ENCODE results near the gene UCK1. TPM values are rescaled to one million over a fixed set of nuclear protein-coding genes. Genes with fewer than 3 reads are reported as not detected.

The UCK1 gene
- total RNA-seq, 1 donor from 2014 or later: 32.4 TPM

DNA sequence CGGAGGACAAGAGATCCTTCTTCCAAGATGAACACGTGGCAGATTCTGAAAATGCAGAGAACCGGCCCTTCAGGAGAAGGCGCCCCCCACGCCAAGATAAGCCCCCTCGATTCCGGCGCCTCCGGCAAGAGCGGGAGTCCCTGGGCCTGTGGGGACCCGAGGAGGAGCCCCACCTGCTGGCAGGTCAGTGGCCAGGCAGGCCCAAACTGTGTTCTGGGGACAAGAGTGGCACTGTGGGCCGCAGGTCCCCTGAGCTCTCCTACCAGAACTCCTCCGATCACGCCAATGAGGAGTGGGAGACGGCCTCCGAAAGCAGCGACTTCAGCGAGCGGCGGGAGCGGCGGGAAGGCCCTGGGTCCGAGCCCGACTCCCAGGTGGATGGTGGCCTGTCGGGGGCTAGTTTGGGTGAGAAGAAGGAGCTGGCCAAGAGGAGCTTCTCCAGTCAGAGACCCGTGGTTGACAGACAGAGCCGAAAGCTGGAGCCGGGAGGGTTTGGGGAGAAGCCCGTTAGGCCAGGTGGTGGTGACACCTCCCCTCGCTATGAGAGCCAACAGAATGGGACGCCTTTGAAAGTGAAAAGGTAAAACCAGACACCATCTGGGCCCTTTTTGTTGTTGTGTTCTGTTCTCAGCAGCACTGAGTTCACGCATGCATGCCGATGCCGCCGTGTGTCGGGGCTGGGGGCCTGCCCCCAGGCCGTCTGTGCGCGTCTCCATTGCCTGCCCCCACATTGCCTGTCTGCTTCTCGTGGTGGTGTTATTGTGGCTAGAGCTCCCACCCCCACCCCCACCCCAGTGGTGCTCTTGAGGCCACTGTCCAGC is 54.9 kb downstream of the UCK1 start:
- Mint-ChIP-seq H3K27me3 (no peaks in the 10 kb centered on the region), H3K9me3 (ENCODE audit: low read depth) (no peaks in the 10 kb centered on the region), H3K4me1 (ENCODE audit: low read depth) (peaks cover 11% of the 10 kb centered on the region), H3K27ac (peak overlapping the region; percentile 77), H3K36me3 (ENCODE audit: insufficient read depth) (peaks cover 28% of the 10 kb centered on the region), H3K4me3 (ENCODE audit: low read depth) (no peak overlapping the region)
- peak; percentile 45 for TF ChIP-seq CTCF (IDR thresholded peaks at IDR 0.05; ENCODE audit: unreplicated experiment)
- no peak for DNase-seq (ENCODE audit: low spot score, unreplicated experiment)

DNA sequence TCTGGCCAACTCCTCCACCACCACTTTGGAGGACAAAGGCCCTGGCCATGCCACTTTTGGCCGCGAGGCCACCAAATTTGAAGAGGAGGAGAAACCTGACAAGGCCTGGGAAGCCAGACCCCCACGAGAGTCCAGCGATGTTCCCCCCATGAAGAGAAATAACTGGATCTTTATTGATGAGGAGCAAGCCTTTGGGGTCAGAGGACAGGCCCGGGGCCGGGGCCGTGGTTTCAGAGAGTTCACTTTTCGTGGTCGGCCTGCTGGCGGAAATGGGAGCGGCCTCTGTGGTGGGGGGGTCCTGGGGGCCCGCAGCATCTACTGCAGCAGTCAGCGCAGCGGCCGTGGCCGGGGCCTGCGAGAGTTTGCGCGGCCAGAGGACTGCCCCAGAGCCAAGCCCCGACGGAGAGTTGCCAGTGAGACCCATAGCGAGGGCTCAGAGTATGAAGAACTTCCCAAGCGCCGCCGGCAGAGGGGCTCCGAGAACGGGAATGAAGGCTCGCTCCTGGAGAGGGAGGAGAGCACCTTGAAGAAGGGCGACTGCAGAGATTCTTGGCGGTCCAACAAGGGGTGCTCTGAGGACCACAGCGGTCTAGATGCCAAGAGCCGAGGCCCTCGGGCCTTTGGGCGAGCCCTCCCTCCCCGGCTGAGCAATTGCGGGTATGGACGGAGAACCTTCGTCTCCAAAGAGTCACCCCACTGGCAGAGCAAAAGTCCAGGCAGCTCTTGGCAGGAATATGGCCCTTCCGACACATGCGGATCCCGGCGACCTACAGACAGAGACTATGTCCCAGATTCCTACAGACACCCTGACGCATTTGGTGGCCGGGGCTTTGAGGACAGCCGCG is 55.7 kb downstream of the UCK1 start:
- H3K4me1 Mint-ChIP-seq (ENCODE audit: low read depth): peaks cover 11% of the 10 kb centered on the region
- H3K9me3 Mint-ChIP-seq (ENCODE audit: low read depth): no peaks in the 10 kb centered on the region
- H3K36me3 Mint-ChIP-seq (ENCODE audit: insufficient read depth): peaks cover 33% of the 10 kb centered on the region
- peak overlapping the region; percentile 77 for H3K27ac Mint-ChIP-seq
- no peak for DNase-seq (ENCODE audit: low spot score, unreplicated experiment)
- no peak for TF ChIP-seq CTCF (IDR thresholded peaks at IDR 0.05; ENCODE audit: unreplicated experiment)
- no peaks in the 10 kb centered on the region for H3K27me3 Mint-ChIP-seq
- no peak overlapping the region for H3K4me3 Mint-ChIP-seq (ENCODE audit: low read depth)

DNA sequence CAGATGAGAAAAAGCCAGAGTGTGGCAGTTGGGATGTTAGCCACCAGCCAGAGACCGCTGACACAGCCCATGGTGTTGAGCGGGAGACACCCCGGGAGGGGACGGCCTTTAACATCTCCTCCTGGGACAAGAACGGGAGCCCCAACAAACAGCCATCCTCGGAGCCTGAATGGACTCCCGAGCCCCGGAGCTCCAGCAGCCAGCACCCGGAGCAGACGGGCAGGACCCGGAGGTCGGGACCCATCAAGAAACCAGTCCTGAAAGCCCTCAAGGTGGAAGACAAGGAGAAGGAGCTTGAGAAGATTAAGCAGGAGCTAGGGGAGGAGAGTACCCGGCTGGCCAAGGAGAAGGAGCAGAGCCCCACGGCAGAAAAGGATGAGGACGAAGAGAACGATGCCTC is 56.4 kb downstream of the UCK1 start:
- no peaks in the 10 kb centered on the region for H3K9me3 Mint-ChIP-seq (ENCODE audit: low read depth)
- no peaks in the 10 kb centered on the region for H3K27me3 Mint-ChIP-seq
- H3K4me1 Mint-ChIP-seq (ENCODE audit: low read depth): peaks cover 11% of the 10 kb centered on the region
- peak overlapping the region; percentile 71 for H3K27ac Mint-ChIP-seq
- no peak overlapping the region for H3K4me3 Mint-ChIP-seq (ENCODE audit: low read depth)
- TF ChIP-seq CTCF (IDR thresholded peaks at IDR 0.05; ENCODE audit: unreplicated experiment): no peak
- DNase-seq (ENCODE audit: low spot score, unreplicated experiment): no peak
- peaks cover 38% of the 10 kb centered on the region for H3K36me3 Mint-ChIP-seq (ENCODE audit: insufficient read depth)

- peaks cover 39% of the 10 kb centered on the region for H3K36me3 Mint-ChIP-seq (ENCODE audit: insufficient read depth)
- no peak overlapping the region for H3K4me3 Mint-ChIP-seq (ENCODE audit: low read depth)
- no peaks in the 10 kb centered on the region for H3K27me3 Mint-ChIP-seq
- DNase-seq (ENCODE audit: low spot score, unreplicated experiment): no peak
- peaks cover 11% of the 10 kb centered on the region for H3K4me1 Mint-ChIP-seq (ENCODE audit: low read depth)
- TF ChIP-seq CTCF (IDR thresholded peaks at IDR 0.05; ENCODE audit: unreplicated experiment): no peak
- peak overlapping the region; percentile 92 for H3K27ac Mint-ChIP-seq
- no peaks in the 10 kb centered on the region for H3K9me3 Mint-ChIP-seq (ENCODE audit: low read depth)
Observed at GRCh38 chr9:131473891-131474290, 57.2 kb downstream of the UCK1 start.

Other genes with a start within 250 kb of the UCK1 start
- gene PLPP7, start 241.5 kb downstream of the UCK1 start, total RNA-seq: 3.6 TPM in 2 replicates
- 416 and 460 TPM in 2 replicates for gene PRRC2B, start 137.2 kb downstream of the UCK1 start, total RNA-seq
- gene POMT1, start 28.3 kb downstream of the UCK1 start, total RNA-seq: 61.0 and 64.3 TPM in 2 replicates
- 6.7 and 7.1 TPM in 2 replicates for gene PRRT1B, start 14.3 kb upstream of the UCK1 start, total RNA-seq
- 57.3 and 62.8 TPM in 2 replicates for gene RAPGEF1, start 208.8 kb upstream of the UCK1 start, total RNA-seq

Data from progenitor cell of endocrine pancreas (in vitro differentiated cells).